Breast epithelium (tissue), 3 donors: ENCODE data around the gene HPN.

ENCODE experiments used
- POLR2A ChIP-seq: fragments of 450-650 bp; IDR thresholded peaks from one replicate; pipeline ENCODE4 v1.6.1; 2016; ENCODE audit warnings: antibody characterized with exemption, mild to moderate bottlenecking, moderate library complexity
- POLR2AphosphoS5 ChIP-seq, 3 donors: sonication (generic); formaldehyde crosslinking; IDR thresholded peaks; one replicate each; pipeline ENCODE4 v1.6.1; 2017; ENCODE audit warnings: antibody characterized with exemption in 3 of 3
- TF ChIP-seq, protein P1 (sequence below), 3 donors: fragments of 450-650 bp; IDR thresholded peaks; one replicate each; pipeline ENCODE4 v1.5.1; 2016 to 2017; ENCODE audit warnings: antibody characterized with exemption in 3 of 3, mild to moderate bottlenecking in 3 of 3, moderate library complexity in 3 of 3

DNA sequence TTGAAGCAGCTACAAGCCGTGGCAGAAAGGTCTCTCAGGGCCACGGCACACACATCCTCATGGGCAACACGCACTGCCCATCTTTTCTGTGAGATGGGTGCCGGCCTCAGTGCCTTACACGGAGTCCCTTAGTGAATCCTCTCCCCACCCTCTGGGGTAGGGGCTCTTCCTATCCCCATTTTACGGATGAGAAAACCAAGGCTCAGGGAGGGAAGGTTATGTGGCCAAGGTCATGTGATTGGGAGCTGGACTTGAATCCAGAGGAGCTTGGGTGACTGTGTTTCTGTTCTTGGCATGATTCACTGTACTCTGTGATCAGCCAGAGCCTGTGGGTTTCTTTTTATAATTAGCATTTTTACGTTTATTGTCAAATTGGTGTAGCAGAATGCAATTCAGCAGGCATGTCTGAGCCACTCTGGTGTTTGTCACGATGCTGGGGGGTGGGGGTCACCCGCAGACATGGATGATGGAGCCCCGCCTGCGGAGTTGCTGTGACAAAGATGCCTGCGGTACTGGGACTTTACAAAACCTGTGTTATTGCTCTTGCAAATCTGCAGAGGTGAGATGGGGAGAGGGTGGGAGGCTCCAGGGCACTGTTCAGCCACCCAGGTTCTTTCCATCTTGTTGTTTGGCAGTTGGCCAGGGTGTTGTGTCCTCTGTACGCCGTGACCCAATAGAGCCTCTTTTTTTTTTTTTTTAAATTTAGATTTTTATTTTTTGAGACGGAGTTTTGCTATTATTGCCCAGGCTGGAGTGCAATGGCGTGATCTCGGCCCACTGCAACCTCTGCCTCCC is 6.7 kb upstream of the HPN start:
- TF ChIP-seq POLR2A = no peak
- TF ChIP-seq, protein P1, sequence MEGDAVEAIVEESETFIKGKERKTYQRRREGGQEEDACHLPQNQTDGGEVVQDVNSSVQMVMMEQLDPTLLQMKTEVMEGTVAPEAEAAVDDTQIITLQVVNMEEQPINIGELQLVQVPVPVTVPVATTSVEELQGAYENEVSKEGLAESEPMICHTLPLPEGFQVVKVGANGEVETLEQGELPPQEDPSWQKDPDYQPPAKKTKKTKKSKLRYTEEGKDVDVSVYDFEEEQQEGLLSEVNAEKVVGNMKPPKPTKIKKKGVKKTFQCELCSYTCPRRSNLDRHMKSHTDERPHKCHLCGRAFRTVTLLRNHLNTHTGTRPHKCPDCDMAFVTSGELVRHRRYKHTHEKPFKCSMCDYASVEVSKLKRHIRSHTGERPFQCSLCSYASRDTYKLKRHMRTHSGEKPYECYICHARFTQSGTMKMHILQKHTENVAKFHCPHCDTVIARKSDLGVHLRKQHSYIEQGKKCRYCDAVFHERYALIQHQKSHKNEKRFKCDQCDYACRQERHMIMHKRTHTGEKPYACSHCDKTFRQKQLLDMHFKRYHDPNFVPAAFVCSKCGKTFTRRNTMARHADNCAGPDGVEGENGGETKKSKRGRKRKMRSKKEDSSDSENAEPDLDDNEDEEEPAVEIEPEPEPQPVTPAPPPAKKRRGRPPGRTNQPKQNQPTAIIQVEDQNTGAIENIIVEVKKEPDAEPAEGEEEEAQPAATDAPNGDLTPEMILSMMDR (IDR thresholded peaks at IDR 0.05) = no peak
- TF ChIP-seq POLR2AphosphoS5 (IDR thresholded peaks at IDR 0.05) = no peak
